Endodermal cell (in vitro differentiated cells): ENCODE results near the gene PEDS1. TPM values are rescaled to one million over a fixed set of nuclear protein-coding genes. Genes with fewer than 3 reads are reported as not detected.

Experiments used
- DNase-seq: peaks from one replicate; pipeline ENCODE4 v3.0.0-alpha.2; 2017
- H3K27ac ChIP-seq: 2 replicates; pipeline ENCODE4 v1.5.1; 2013; ENCODE audit warnings: mild to moderate bottlenecking, low read depth, low read length, moderate library complexity
- H3K27me3 ChIP-seq: 2 replicates; pipeline ENCODE4 v1.6.1; 2013; ENCODE audit warnings: mild to moderate bottlenecking, low read length, moderate library complexity; ENCODE audit not compliant: insufficient read depth, control insufficient read depth, poor library complexity, severe bottlenecking
- H3K36me3 ChIP-seq: 2 replicates; pipeline ENCODE4 v1.7.0; 2013; ENCODE audit warnings: mild to moderate bottlenecking, low read length, moderate library complexity; ENCODE audit not compliant: control insufficient read depth, insufficient read depth
- H3K4me1 ChIP-seq: one replicate; pipeline ENCODE4 v1.7.0; 2013; ENCODE audit warnings: low read length; ENCODE audit not compliant: control insufficient read depth, insufficient read depth
- H3K4me3 ChIP-seq: 2 replicates; pipeline ENCODE4 v1.5.1; 2013; ENCODE audit warnings: mild to moderate bottlenecking, low read length, moderate library complexity
- H3K9ac ChIP-seq: 2 replicates; pipeline ENCODE4 v1.6.1; 2013; ENCODE audit warnings: mild to moderate bottlenecking, low read length, moderate library complexity; ENCODE audit not compliant: poor library complexity, severe bottlenecking; ENCODE audit errors: extremely low read depth
- H3K9me3 ChIP-seq: 2 replicates; pipeline ENCODE4 v1.6.1; 2013; ENCODE audit warnings: mild to moderate bottlenecking, low read length, moderate library complexity; ENCODE audit not compliant: control insufficient read depth
- H3K27ac Mint-ChIP-seq: 2 replicates; pipeline ENCODE4 v1.8.0; 2020; ENCODE audit warnings: mixed read lengths
- H3K27me3 Mint-ChIP-seq: 2 replicates; pipeline ENCODE4 v1.8.0; 2021; ENCODE audit warnings: mild to moderate bottlenecking, mixed read lengths; ENCODE audit not compliant: insufficient read depth
- H3K36me3 Mint-ChIP-seq: 2 replicates; pipeline ENCODE4 v1.8.0; 2020; ENCODE audit warnings: low read depth, mixed read lengths
- H3K4me1 Mint-ChIP-seq: 2 replicates; pipeline ENCODE4 v1.8.0; 2020; ENCODE audit warnings: mixed read lengths
- H3K4me3 Mint-ChIP-seq: 2 replicates; pipeline ENCODE4 v1.8.0; 2020; ENCODE audit warnings: mild to moderate bottlenecking, moderate library complexity, mixed read lengths
- H3K9me3 Mint-ChIP-seq: 2 replicates; pipeline ENCODE4 v1.8.0; 2020; ENCODE audit warnings: mild to moderate bottlenecking, mixed read lengths
- CTCF ChIP-seq: fragments of 200-600 bp; sonication (generic); conservative IDR thresholded peaks from 2 replicates; pipeline ENCODE4 v1.5.0; 2021; ENCODE audit warnings: antibody characterized with exemption, mild to moderate bottlenecking
- WGBS, 2 experiments: methylation state at CpG; one replicate each; pipeline versions ENCODE4 v1.1.5 to v1.1.7; 2013; ENCODE audit warnings: missing lambda C conversion rate in 2 of 2, mixed read lengths in 1 of 2; ENCODE audit not compliant: insufficient coverage in 1 of 2, insufficient read length in 1 of 2; 5-methylcytosine and 5-hydroxymethylcytosine counted together
- total RNA-seq, 2 donors: library from RNA; stranded (reverse); fragmentation: NEBNext Ultra II Directional in 1 of 2; extraction: Animal tissue kit (Norgen Biotek cat#: 25700) in 1 of 2; gene quantifications; 2 replicates in 1 of 2; 3 replicates in 1 of 2; pipeline ENCODE4 v1.2.1, GENCODE V29; 2021

The PEDS1 gene
- total RNA-seq, 2 donors from 2014 or later = 28.0 to 30.9 TPM

- no peaks in the 10 kb centered on the region for H3K4me1 ChIP-seq
- H3K27ac Mint-ChIP-seq = no peak overlapping the region
- no peaks in the 10 kb centered on the region for H3K9me3 ChIP-seq
- peaks cover 24% of the 10 kb centered on the region for H3K36me3 ChIP-seq
- no peak overlapping the region for H3K9ac ChIP-seq
- H3K27me3 Mint-ChIP-seq = no peaks in the 10 kb centered on the region
- peak; percentile 84 for TF ChIP-seq CTCF
- H3K4me1 Mint-ChIP-seq = peaks cover 3% of the 10 kb centered on the region
- no peak overlapping the region for H3K27ac ChIP-seq
- no peak overlapping the region for H3K4me3 ChIP-seq
- H3K27me3 ChIP-seq = no peaks in the 10 kb centered on the region
- H3K36me3 Mint-ChIP-seq = peaks cover 40% of the 10 kb centered on the region
- peak; percentile 88 for DNase-seq
- peaks cover 5% of the 10 kb centered on the region for H3K9me3 Mint-ChIP-seq
- H3K4me3 Mint-ChIP-seq = no peak overlapping the region
- 70 to 75% methylated on average over 7 to 9 of the region's 9 CpGs for WGBS, 2 experiments
Measured at GRCh38 chr20:50120935-50121693, 32.4 kb downstream of the PEDS1 start.

GRCh38 chr20:50118203-50118602 is 35.3 kb downstream of the PEDS1 start:
- Mint-ChIP-seq H3K4me1 (peaks cover 16% of the 10 kb centered on the region), H3K36me3 (peaks cover 14% of the 10 kb centered on the region), H3K4me3 (no peak overlapping the region), H3K27me3 (no peaks in the 10 kb centered on the region), H3K27ac (no peak overlapping the region), H3K9me3 (peaks cover 5% of the 10 kb centered on the region)
- Histone ChIP-seq H3K27me3 (no peaks in the 10 kb centered on the region), H3K4me3 (no peak overlapping the region), H3K27ac (no peak overlapping the region), H3K36me3 (peaks cover 11% of the 10 kb centered on the region), H3K4me1 (peaks cover 3% of the 10 kb centered on the region), H3K9me3 (no peaks in the 10 kb centered on the region), H3K9ac (no peak overlapping the region)
- DNase-seq = no peak
- WGBS, 2 experiments = 86 to 88% methylated on average over 1 to 2 of the region's 2 CpGs
- no peak for TF ChIP-seq CTCF

GRCh38 chr20:50116368-50116999 is 37.0 kb downstream of the PEDS1 start:
- H3K27ac Mint-ChIP-seq = peak overlapping the region; percentile 72
- no peaks in the 10 kb centered on the region for H3K9me3 Mint-ChIP-seq
- H3K4me3 Mint-ChIP-seq = peak overlapping the region; percentile 94
- Histone ChIP-seq H3K27ac (no peak overlapping the region), H3K9me3 (no peaks in the 10 kb centered on the region), H3K36me3 (no peaks in the 10 kb centered on the region), H3K27me3 (no peaks in the 10 kb centered on the region), H3K4me3 (peak overlapping the region; percentile 98), H3K9ac (no peak overlapping the region), H3K4me1 (peaks cover 3% of the 10 kb centered on the region)
- no peak for DNase-seq
- WGBS, 2 experiments = 93 to 94% methylated on average over 13 to 19 of the region's 19 CpGs
- H3K36me3 Mint-ChIP-seq = no peaks in the 10 kb centered on the region
- no peaks in the 10 kb centered on the region for H3K27me3 Mint-ChIP-seq
- TF ChIP-seq CTCF = no peak
- H3K4me1 Mint-ChIP-seq = peaks cover 26% of the 10 kb centered on the region
